Activated naive CD4-positive, alpha-beta T cell treated with anti-CD3 and anti-CD28 coated beads for 36 hours (primary cell): Measurements from ENCODE around the gene TPSG1. TPM values are rescaled to one million over a fixed set of nuclear protein-coding genes. Genes with fewer than 3 reads are reported as not detected.
"Not testable (repeated sequence)": the region's sequence is repeated elsewhere in the genome, so short reads cannot be mapped to it uniquely, and the experiment has no call there.

ENCODE experiments used
- CTCF ChIA-PET: fragments of 350-600 bp; sonication (Branson Sonifier 250); formaldehyde crosslinking; loops from one replicate; lab custom pipeline; 2021; ENCODE audit warnings: antibody characterized with exemption; lab: Charles Lee
- DNase-seq: peaks from one replicate; pipeline ENCODE4 v3.0.0-alpha.2; 2020
- H3K27ac Mint-ChIP-seq: one replicate; pipeline ENCODE4 v1.8.0; 2021; ENCODE audit warnings: mild to moderate bottlenecking, mixed read lengths
- H3K27me3 Mint-ChIP-seq: one replicate; pipeline ENCODE4 v1.8.0; 2021; ENCODE audit warnings: low read depth, mixed read lengths
- H3K36me3 Mint-ChIP-seq: one replicate; pipeline ENCODE4 v1.8.0; 2021; ENCODE audit warnings: low read depth, mixed read lengths
- H3K4me1 Mint-ChIP-seq: one replicate; pipeline ENCODE4 v1.8.0; 2021; ENCODE audit warnings: low read depth, mixed read lengths
- H3K4me3 Mint-ChIP-seq: one replicate; pipeline ENCODE4 v1.8.0; 2021; ENCODE audit warnings: mild to moderate bottlenecking, moderate library complexity, mixed read lengths
- H3K9me3 Mint-ChIP-seq: one replicate; pipeline ENCODE4 v1.8.0; 2021; ENCODE audit warnings: mixed read lengths
- intact Hi-C: fragments of 100-400 bp; cut with micrococcal nuclease; formaldehyde crosslinking; loops from one replicate; pipeline ENCODE4 v1.15.1; 2023
- total RNA-seq, 2 experiments: library from RNA; stranded (reverse); gene quantifications; one replicate each; pipeline ENCODE4 v1.2.3, GENCODE V29; 2021

TPSG1 gene
- total RNA-seq, 2 experiments from 2014 or later, result not detected

DNA sequence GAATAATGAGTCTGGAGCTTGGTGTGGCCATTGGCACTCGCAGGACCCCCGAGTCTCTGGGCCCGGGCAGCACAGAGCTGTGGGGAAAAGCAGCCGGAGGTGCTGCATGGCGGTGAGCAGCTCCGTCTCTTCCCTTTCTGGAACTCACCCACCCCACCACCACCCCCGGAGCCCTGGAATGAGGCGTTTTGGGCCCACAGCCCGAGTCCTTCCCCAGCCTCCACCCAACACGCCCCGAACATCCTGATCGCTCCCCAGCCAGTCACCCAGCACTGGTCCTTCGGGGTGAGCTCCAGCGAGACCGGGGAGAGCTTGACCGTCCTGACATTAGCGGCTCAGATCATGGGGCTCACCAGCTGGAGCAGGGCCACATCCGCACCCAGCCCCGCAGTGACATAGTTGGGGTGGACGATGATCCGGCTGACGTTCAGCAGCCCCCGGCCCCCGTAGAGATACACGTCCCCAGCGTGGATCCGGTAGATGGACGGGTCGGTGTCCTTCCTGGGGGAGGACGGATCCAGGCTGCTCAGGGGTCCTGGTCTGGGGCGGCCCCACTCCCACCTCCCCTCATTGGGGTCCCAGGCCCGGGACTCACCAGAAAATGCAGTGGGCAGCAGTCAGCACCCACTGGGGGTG, 37.3 kb upstream of the TPSG1 start:
- peaks cover 5% of the 10 kb centered on the region for H3K4me1 Mint-ChIP-seq
- peaks cover 15% of the 10 kb centered on the region for H3K27me3 Mint-ChIP-seq
- CTCF ChIA-PET, result no interaction called here

DNA sequence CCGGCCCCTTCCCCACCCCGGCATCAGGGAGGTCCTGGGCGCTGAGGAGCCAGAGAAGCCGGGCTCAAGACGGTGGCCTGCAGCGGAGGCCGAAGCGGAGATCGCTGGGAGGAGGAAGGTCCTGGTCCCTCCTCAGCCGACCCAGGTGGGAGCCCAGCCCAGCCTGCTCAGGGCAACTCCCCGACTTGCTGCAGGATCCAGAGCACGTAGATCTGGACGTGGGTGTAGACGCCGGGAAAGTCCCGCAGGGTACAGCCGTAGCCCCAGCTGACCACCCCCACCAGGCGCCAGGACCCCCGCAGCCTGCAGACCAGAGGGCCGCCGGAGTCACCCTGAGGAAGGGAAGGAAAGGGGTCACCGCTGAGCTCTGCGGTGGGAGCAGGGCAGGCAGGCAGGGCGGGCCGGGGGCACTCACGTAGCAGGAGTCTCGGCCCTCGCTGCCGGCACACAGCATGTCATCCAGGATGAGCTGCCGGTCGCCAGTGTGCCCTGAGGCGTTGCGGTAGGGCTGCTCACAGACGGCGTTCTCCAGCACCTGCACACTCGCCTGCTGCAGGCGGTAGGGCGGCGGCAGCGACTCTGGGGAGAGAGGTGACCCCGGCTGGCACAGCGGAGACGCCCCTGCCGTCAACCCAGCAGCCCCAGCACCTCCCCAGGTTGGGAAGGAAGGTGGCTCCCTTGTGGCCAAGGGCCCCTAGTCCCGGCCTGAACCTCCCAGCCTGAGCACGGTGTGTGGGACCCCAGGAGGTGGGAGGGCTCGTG, 36.2 kb upstream of the TPSG1 start:
- Mint-ChIP-seq H3K9me3 (peaks cover 7% of the 10 kb centered on the region), H3K4me1 (peaks cover 5% of the 10 kb centered on the region), H3K27me3 (peaks cover 17% of the 10 kb centered on the region), H3K4me3 (no peak overlapping the region), H3K27ac (no peak overlapping the region), H3K36me3 (no peaks in the 10 kb centered on the region)
- intact Hi-C loops, result no loop called here
- CTCF ChIA-PET, result interaction anchor here (0.6 kb wide), 2 partner anchors 40 to 484 kb away, joined by 3 read pairs; no protein-coding TSS in a partner anchor
- DNase-seq, result no peak

More for the DNA sequence above, 37.3 kb upstream of the TPSG1 start:
- H3K9me3 Mint-ChIP-seq, result peaks cover 7% of the 10 kb centered on the region
- intact Hi-C loops, result no loop called here
- no peaks in the 10 kb centered on the region for H3K36me3 Mint-ChIP-seq
- DNase-seq, result no peak
- no peak overlapping the region for H3K4me3 Mint-ChIP-seq
- H3K27ac Mint-ChIP-seq, result no peak overlapping the region

DNA sequence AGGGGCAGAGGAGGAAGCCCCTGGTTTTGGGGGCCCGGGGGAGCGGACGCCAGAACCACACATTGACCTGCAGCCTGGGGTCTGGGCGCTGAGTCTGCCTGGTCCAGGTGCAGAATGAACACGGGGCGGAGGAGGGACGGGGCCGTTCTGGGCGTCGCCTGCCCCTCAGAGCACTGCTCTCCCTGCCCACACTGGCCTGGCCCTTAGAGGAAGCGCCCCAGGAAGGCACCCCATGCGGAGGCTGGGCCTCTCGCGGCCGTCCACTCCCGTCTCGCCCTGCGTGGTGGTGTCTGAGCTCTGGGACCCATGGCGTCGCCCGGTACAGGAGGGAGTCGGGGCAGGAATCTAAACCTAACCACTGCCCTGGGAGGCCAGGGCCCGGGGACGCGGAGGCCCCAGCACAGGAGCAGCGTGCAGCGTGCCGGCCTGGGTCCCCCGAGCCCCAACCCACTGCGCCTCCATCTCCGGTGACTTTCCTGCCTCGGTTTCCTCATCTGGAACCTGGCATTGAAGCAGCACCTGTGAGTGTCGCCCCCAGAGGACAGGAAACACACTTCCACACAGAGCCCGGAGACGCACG, 35.1 kb upstream of the TPSG1 start:
- no peak for DNase-seq
- peaks cover 7% of the 10 kb centered on the region for H3K9me3 Mint-ChIP-seq
- H3K27ac Mint-ChIP-seq, result no peak overlapping the region
- H3K36me3 Mint-ChIP-seq, result no peaks in the 10 kb centered on the region
- no peak overlapping the region for H3K4me3 Mint-ChIP-seq
- CTCF ChIA-PET, result no interaction called here
- intact Hi-C loops, result no loop called here
- peaks cover 5% of the 10 kb centered on the region for H3K4me1 Mint-ChIP-seq
- H3K27me3 Mint-ChIP-seq, result peaks cover 17% of the 10 kb centered on the region

DNA sequence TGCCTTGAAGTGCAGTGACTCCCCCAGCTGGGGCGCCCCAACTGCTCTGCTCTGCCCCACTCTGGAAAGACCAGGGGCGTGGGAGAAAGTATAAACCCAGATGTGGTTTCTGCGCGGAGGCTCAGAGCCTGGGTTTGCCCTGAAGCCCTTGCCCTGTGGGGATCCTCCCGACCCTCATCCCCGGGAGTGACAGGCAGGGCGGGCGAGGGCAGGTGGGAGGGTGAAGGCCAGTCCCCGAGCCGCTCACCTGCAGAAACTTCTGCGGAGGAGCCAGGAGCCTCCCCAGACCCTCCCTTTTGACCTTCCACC, 34.6 kb upstream of the TPSG1 start:
- CTCF ChIA-PET, result no interaction called here
- H3K4me3 Mint-ChIP-seq, result no peak overlapping the region

DNA sequence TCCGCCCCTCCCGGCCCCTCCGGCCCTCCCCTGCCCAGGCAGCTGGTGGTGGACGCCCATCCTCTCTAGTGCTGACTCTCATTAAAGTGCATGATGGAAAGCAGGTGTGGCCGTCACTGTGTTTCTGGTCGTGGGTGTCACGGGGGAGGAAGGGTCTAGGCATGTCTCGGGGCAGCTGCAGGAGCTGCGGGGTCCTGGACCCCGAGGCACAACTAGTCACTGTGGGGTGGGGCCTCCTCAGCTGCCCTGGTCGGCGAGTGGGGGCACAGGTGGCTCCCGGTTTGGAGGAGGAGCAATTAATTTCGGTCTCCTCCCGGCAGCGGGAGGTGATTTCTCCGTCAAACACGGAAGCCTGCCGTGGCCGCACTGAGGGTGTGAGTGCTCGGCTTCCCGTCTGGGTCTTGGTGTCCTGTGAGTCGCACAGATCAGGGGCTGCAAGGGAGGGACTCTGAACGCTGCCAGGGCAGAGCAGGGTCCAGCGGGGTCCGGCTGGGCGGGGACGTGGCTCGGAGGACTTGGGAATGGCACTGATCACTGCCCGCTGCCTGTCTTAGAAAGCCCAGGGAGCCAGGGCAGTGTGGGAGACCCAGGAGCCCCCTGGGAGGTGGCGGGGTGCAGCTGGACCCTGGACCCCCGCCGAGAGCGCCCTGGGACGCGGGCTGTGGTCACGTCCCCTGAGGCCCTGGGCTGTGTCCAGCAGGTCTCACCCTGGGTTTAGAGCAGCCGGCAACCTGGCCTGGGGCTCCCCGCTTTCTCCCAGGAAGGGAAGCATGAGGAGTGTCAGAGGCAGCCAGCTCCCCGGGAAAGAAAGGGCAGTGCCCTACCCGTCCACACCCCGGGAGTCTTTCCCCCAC, 34.1 kb upstream of the TPSG1 start:
- H3K36me3 Mint-ChIP-seq, result no peaks in the 10 kb centered on the region
- H3K9me3 Mint-ChIP-seq, result no peaks in the 10 kb centered on the region
- no peak overlapping the region for H3K4me3 Mint-ChIP-seq
- CTCF ChIA-PET, result no interaction called here
- intact Hi-C loops, result no loop called here
- no peak overlapping the region for H3K27ac Mint-ChIP-seq
- no peak for DNase-seq
- H3K27me3 Mint-ChIP-seq, result peaks cover 17% of the 10 kb centered on the region
- H3K4me1 Mint-ChIP-seq, result peaks cover 5% of the 10 kb centered on the region

More for the DNA sequence above, 34.6 kb upstream of the TPSG1 start:
- intact Hi-C loops, result no loop called here
- H3K9me3 Mint-ChIP-seq, result peaks cover 5% of the 10 kb centered on the region
- no peak overlapping the region for H3K27ac Mint-ChIP-seq
- no peaks in the 10 kb centered on the region for H3K36me3 Mint-ChIP-seq
- H3K4me1 Mint-ChIP-seq, result peaks cover 5% of the 10 kb centered on the region
- no peak for DNase-seq
- peaks cover 17% of the 10 kb centered on the region for H3K27me3 Mint-ChIP-seq

DNA sequence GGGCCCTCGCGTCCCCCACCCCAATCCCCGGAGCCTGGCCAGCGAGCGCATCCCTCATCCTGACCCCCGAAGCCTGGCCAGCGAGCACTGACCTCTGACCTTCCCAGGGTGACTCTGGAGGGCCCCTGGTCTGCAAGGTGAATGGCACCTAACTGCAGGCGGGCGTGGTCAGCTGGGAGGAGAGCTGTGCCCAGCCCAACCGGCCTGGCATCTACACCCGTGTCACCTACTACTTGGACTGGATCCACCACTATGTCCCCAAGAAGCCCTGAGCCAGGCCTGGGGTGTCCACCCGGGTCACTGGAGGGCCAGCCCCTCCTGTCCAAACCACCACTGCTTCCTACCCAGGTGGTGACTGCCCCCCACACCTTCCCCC, 33.1 kb upstream of the TPSG1 start:
- Mint-ChIP-seq H3K27ac (no peak overlapping the region), H3K27me3 (peaks cover 17% of the 10 kb centered on the region), H3K9me3 (no peaks in the 10 kb centered on the region), H3K4me3 (no peak overlapping the region), H3K4me1 (peaks cover 5% of the 10 kb centered on the region), H3K36me3 (no peaks in the 10 kb centered on the region)
- CTCF ChIA-PET, result no interaction called here
- DNase-seq, result no peak
- intact Hi-C loops, result no loop called here

DNA sequence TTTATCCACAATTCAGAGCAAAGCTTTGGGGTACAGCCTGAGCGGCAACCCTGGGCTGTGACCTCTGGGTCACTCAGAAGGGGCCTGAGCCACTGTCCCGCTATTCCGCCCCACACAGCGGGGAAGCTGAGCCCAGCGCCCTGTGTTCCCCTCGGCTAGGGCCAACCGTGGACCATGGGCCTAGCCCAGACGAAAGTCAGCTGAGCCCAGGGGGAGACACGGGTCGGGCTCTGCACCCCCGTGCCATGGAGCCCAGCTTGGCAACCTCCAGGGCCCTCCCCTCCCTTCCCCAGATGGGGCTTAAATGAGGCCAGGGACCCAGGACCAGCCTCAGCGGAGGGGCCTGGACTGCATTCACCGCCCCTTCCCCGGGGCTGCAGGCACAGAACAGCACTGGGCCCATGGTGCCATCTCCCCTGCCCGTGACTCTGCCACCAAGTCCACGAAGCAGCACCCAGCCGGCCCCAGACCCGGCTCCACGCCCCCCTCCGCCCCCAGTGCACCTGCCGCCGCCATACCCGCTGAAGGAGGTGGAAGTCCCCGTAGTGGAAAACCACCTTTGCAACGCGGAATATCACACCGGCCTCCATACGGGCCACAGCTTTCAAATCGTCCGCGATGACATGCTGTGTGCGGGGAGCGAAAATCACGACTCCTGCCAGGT, 32.6 kb upstream of the TPSG1 start:
- DNase-seq, result no peak
- Mint-ChIP-seq H3K4me3 (no peak overlapping the region), H3K36me3 (no peaks in the 10 kb centered on the region), H3K27me3 (peaks cover 17% of the 10 kb centered on the region), H3K9me3 (no peaks in the 10 kb centered on the region), H3K4me1 (peaks cover 5% of the 10 kb centered on the region), H3K27ac (no peak overlapping the region)
- CTCF ChIA-PET, result no interaction called here
- intact Hi-C loops, result no loop called here

DNA sequence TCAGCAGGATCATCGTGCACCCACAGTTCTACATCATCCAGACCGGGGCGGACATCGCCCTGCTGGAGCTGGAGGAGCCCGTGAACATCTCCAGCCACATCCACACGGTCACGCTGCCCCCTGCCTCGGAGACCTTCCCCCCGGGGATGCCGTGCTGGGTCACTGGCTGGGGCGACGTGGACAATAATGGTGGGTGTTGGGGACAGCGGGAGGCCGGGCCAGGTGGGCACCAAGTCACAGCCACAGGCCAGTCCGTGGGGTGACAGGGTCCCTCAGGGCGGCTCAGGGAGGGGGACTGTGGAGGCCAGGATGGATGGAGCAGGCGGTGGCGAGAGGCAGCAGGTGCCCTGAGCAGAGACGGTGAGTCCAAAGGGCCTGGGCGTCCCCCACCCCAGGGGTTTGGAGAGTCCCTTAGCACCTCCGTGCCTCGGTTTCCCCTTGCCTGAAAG, 31.8 kb upstream of the TPSG1 start:
- no peak for DNase-seq
- CTCF ChIA-PET, result no interaction called here
- peaks cover 5% of the 10 kb centered on the region for H3K4me1 Mint-ChIP-seq
- no peak overlapping the region for H3K4me3 Mint-ChIP-seq
- no peaks in the 10 kb centered on the region for H3K36me3 Mint-ChIP-seq
- no peaks in the 10 kb centered on the region for H3K9me3 Mint-ChIP-seq
- H3K27ac Mint-ChIP-seq, result no peak overlapping the region
- intact Hi-C loops, result no loop called here
- peaks cover 12% of the 10 kb centered on the region for H3K27me3 Mint-ChIP-seq

DNA sequence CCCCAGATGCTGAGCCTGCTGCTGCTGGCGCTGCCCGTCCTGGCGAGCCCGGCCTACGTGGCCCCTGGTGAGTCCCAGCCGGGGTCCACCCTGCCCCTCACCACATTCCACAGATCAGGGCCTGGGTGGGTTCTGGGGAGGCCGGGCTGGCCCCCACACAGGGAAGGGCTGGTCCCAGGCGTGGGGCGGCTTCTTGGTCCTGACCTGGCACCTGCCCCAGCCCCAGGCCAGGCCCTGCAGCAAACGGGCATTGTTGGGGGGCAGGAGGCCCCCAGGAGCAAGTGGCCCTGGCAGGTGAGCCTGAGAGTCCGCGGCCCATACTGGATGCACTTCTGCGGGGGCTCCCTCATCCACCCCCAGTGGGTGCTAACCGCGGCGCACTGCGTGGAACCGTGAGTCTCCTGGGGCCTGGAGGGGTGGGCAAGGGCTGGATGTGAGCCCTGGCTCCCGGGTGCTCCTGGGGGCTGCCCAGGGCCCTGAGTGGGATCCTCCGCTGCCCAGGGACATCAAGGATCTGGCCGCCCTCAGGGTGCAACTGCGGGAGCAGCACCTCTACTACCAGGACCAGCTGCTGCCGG, 31.3 kb upstream of the TPSG1 start:
- H3K36me3 Mint-ChIP-seq, H3K27ac Mint-ChIP-seq, H3K4me3 Mint-ChIP-seq, H3K9me3 Mint-ChIP-seq, H3K4me1 Mint-ChIP-seq, intact Hi-C loops, CTCF ChIA-PET, DNase-seq: not testable (repeated sequence)
- H3K27me3 Mint-ChIP-seq, result peaks cover 12% of the 10 kb centered on the region

DNA sequence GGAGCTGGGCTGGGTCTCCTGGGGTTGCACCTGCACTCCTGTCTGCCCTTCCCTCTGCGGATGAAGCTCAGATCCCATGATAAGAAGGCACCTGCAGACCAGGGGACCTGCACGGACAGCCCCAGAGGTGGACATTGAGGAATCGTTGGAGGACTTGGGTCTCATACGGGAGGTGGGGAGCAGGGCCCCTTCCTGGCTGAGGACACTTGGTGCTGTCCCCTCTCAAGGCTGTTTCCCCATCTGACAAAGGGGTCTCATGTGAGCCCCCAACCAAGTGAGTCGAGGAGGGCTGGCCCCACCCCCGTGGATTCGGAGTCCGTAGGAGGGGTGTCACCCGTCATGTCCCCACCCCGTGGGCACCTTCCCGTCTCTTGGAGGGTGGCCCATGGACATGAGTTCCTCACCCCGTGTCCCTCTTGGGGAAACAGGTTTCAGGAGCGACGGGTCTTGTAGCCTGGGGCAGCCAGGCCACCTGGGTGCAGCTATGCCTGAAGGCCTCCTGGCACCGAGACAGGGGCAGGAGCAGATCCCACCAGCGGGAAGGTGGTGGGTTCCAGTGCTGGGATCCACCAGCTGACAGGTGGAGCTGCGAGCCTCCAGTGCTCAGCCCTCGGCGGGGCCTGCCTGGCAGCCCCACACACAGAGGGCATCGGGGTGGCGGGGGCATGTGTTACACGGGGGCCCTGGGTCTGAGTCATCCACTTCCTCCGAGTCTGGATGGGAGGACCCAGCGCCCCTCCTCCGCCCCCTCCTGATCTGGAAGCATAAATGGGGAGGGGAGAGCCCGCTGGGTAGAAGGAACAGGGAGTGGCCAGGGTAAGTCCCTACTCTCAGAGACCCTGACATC, 30.4 kb upstream of the TPSG1 start, which contains the start of gene TPSD1:
Gene TPSD1, plus strand, starts transcription at position 794 of the 847 bp plus-strand sequence. CDS start 212 bp downstream, outside the sequence.
- CTCF ChIA-PET, H3K9me3 Mint-ChIP-seq, H3K4me1 Mint-ChIP-seq, H3K27me3 Mint-ChIP-seq, H3K4me3 Mint-ChIP-seq, H3K27ac Mint-ChIP-seq, H3K36me3 Mint-ChIP-seq, intact Hi-C loops, DNase-seq: not testable (repeated sequence)

DNA sequence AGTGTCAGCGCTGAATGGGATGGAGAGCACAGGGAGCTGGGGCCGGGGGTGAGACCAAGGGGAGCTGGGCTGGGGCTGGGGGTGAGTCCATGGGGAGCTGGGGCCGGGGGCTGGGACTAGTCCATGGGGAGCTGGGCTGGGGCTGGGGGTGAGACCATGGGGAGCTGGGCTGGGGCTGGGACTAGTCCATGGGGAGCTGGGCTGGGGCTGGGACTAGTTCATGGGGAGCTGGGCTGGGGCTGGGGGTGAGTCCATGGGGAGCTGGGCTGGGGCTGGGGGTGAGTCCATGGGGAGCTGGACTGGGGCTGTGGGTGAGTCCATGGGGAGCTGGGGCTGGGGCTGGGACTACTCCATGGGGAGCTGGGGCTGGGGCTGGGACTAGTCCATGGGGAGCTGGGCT, 29.8 kb upstream of the TPSG1 start:
- DNase-seq, result not testable (repeated sequence)

More for the DNA sequence above, 29.8 kb upstream of the TPSG1 start:
- H3K27ac Mint-ChIP-seq, H3K4me3 Mint-ChIP-seq, intact Hi-C loops, CTCF ChIA-PET, H3K4me1 Mint-ChIP-seq, H3K36me3 Mint-ChIP-seq, H3K27me3 Mint-ChIP-seq, H3K9me3 Mint-ChIP-seq: not testable (repeated sequence)
